Measurements from ENCODE around the gene UPK1A.
"Not testable (repeated sequence)": the region's sequence is repeated elsewhere in the genome, so short reads cannot be mapped to it uniquely, and the experiment has no call there.

The UPK1A gene

GRCh38 chr19:35718345-35719041, 52.2 kb downstream of the UPK1A start:
- DNase-seq (ENCODE audit: low read depth) = no peak

- DNase-seq (ENCODE audit: low read depth) = no peak
Measured at GRCh38 chr19:35719402-35720162, 53.3 kb downstream of the UPK1A start.

- no peak for DNase-seq (ENCODE audit: low read depth)
Measured at GRCh38 chr19:35720163-35720524, 53.8 kb downstream of the UPK1A start.

DNA sequence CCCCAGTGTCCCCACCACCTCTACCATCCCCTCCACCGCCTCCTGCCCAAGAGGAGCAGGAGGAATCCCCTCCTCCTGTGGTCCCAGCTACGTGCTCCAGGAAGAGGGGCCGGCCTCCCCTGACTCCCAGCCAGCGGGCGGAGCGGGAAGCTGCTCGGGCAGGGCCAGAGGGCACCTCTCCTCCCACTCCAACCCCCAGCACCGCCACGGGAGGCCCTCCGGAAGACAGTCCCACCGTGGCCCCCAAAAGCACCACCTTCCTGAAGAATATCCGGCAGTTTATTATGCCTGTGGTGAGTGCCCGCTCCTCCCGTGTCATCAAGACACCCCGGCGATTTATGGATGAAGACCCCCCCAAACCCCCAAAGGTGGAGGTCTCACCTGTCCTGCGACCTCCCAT, 54.3 kb downstream of the UPK1A start:
- no peak for DNase-seq (ENCODE audit: low read depth)

DNA sequence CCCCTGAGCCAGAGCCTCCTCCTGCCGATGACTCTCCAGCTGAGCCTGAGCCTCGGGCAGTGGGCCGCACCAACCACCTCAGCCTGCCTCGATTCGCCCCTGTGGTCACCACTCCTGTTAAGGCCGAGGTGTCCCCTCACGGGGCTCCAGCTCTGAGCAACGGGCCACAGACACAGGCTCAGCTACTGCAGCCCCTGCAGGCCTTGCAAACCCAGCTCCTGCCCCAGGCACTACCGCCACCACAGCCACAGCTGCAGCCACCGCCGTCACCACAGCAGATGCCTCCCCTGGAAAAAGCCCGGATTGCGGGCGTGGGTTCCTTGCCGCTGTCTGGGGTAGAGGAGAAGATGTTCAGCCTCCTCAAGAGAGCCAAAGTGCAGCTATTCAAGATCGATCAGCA, 55.1 kb downstream of the UPK1A start:
- no peak for DNase-seq (ENCODE audit: low read depth)

DNA sequence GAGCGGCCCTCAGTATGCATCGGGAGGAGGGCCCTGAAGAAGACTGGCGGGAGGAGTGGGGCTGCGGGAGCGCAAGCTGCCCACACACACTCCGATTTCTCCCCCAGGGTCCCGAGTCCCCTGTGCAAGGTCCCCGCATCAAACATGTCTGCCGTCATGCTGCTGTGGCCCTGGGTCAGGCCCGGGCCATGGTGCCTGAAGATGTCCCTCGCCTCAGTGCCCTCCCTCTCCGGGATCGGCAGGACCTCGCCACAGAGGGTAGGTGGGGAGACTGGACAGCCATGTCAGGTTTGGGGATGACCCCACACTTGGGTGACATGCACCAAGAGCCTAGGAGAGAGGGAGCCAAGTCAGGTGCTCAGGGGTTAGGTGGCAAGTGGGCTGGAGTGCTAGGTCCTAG, 56.1 kb downstream of the UPK1A start:
- no peak for DNase-seq (ENCODE audit: low read depth)

DNA sequence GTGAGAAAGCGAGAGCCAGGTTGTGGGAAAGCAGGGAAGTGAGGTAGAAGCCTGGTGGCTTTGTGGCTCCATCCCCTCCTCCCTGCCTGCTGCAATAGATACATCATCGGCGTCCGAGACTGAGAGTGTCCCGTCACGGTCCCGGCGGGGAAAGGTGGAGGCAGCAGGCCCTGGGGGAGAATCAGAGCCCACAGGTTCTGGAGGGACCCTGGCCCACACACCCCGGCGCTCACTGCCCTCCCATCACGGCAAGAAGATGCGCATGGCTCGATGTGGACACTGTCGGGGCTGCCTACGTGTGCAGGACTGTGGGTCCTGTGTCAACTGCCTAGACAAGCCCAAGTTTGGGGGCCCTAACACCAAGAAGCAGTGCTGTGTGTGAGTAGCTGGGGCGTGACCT, 56.6 kb downstream of the UPK1A start:
- no peak for DNase-seq (ENCODE audit: low read depth)

DNA sequence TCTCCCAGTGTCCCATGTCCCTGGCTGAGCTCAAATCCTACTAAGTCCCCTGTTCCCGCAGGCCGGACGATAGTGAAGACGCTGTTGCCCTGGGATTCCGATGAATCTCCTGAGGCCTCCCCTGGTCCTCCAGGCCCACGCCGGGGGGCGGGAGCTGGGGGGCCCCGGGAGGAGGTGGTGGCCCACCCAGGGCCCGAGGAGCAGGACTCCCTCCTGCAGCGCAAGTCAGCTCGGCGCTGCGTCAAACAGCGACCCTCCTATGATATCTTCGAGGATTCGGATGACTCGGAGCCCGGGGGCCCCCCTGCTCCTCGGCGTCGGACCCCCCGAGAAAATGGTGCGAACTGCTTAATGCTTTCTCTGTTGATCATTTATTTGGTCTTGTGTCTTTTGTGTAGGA, 57.4 kb downstream of the UPK1A start:
- DNase-seq (ENCODE audit: low read depth) = no peak

DNA sequence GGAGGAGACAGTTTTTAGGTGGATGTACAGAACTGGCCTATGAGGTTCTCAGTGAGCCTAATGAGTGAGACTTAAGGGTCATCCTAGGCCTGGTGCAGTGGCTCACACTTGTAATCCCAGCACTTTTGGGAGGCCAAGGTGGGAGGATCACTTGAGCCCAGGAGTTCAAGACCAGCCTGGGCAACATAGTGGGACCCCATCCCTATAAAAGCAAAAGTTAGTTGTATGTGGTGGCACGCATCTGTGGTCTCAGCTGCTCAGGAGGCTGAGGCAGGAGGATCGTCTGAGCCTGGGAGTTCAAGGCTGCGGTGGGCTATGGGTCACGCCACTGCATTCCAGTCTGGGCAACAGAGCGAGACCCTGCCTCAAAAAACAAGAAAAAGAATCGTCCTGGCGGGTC, 57.8 kb downstream of the UPK1A start:
- DNase-seq (ENCODE audit: low read depth) = not testable (repeated sequence)

DNA sequence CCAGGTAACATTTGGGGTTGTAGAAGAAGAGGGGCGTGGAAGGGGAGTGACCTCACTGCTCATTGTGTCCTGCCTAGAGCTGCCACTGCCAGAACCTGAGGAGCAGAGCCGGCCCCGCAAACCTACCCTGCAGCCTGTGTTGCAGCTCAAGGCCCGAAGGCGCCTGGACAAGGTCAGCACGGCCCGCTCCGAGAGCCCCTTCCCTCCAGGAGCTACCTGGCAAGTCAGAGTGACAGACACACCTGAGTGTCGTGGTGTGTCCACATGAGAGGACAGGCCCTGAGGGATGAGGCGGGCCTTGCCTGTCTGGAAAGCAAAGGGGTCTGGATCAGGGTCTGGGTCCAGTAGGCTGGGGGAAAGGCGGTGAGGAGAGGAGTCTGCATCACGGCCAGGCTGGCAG, 58.2 kb downstream of the UPK1A start:
- no peak for DNase-seq (ENCODE audit: low read depth)

GRCh38 chr19:35725216-35725861, 59.0 kb downstream of the UPK1A start:
- no peak for DNase-seq (ENCODE audit: low read depth)

DNA sequence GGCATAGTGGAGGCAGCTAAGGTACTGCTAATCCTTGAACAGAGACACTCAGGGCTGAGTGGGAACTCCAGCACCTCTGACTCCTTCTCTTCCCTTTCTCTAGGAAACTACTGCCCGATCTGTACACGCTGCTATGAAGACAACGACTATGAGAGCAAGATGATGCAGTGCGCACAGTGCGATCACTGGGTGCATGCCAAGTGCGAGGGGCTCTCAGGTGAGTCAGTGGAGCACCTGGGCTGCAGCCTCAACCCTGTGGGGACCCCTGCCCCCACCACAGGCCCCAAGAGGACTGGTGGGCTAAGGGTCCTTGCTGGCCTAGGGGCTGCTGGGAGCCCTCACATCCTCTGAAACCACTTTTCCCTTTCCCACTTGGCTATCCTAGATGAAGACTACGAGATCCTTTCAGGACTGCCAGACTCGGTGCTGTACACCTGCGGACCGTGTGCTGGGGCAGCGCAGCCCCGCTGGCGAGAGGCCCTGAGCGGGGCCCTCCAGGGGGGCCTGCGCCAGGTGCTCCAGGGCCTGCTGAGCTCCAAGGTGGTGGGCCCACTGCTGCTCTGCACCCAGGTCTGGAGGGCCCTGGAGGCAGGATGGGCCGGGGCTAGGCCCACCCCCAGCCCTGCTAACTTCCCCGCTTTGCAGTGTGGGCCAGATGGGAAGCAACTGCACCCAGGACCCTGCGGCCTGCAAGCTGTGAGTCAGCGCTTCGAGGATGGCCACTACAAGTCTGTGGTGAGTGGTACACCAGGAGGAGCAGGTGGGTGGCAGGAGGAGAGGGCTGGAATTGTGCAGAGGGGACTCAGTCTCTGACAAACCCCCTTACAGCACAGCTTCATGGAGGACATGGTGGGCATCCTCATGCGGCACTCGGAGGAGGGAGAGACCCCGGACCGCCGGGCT, 61.0 kb downstream of the UPK1A start:
- DNase-seq (ENCODE audit: low read depth) = no peak

Data from HS-5 (cell line).